SJCRH30 (cell line): ENCODE data around the gene ZNF445. TPM values are rescaled to one million over a fixed set of nuclear protein-coding genes. Genes with fewer than 3 reads are reported as not detected.
"Not testable (repeated sequence)": the region's sequence is repeated elsewhere in the genome, so short reads cannot be mapped to it uniquely, and the experiment has no call there.

Experiments
- DNase-seq, 2 experiments: peaks; one replicate each; pipeline ENCODE4 v3.0.0-alpha.2; 2015 to 2020
- H3K27ac ChIP-seq: fragments of 250-450 bp; sonication (Bioruptor Pico); 2 replicates; pipeline ENCODE4 v1.5.1; 2020; ENCODE audit warnings: mild to moderate bottlenecking, moderate library complexity
- H3K27me3 ChIP-seq: fragments of 250-450 bp; sonication (Bioruptor Pico); 2 replicates; pipeline ENCODE4 v1.5.1; 2020; ENCODE audit warnings: mild to moderate bottlenecking, moderate library complexity
- H3K36me3 ChIP-seq: fragments of 250-450 bp; sonication (Bioruptor Pico); 2 replicates; pipeline ENCODE4 v1.5.1; 2020; ENCODE audit warnings: mild to moderate bottlenecking, moderate library complexity
- H3K4me1 ChIP-seq: fragments of 250-450 bp; sonication (Bioruptor Pico); 2 replicates; pipeline ENCODE4 v1.5.1; 2020; ENCODE audit warnings: mild to moderate bottlenecking, moderate library complexity
- H3K4me3 ChIP-seq: fragments of 250-450 bp; sonication (Bioruptor Pico); 2 replicates; pipeline ENCODE4 v1.5.1; 2020; ENCODE audit warnings: mild to moderate bottlenecking, moderate library complexity
- H3K9me3 ChIP-seq: fragments of 250-450 bp; sonication (Bioruptor Pico); replicated peaks from 2 replicates; pipeline ENCODE4 v1.5.1; 2020; ENCODE audit warnings: mild to moderate bottlenecking, moderate library complexity
- total RNA-seq: library from RNA; depleted of rRNA; stranded (reverse); fragments of >200 nt; shearing (Covaris generic); gene quantifications from 2 replicates; pipeline ENCODE4 v1.2.3, GENCODE V29; 2014; rRNA removed

Gene ZNF445
- total RNA-seq: 11.1 and 13.4 TPM in 2 replicates

DNA sequence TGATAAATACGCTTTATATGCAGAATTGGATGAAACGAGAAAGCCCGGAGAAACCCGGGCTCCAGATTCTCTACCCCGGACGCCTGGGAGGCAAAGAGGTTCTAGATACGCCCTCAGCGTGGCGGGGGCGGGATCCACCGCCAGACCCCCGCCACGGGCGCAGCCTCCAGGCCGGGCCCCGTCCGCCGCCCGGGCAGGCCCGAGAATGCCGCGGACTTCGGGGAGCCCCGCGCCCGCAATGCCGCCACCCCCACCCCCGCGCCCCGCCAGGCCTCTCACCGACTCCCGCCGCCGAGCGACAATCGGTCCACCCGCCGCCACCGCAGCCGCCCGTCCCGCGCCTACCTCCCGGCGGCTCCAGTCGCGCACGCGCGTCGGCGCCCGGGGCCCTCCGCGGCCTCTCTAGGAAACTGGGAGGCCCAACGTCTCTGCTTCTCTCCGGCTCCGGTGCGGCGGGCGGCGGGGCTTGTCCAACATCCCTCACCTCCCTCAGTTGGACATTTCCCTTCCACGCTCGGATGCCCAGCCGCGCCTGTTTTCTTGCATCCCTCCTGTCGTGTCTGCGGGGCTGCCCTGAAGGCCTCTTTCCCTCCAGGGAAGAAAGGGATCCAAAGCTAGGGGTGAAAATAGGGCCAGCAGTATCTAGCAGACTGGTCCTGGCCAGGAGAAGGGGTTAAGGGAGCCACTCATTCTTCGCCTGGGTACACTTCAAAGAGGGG is at the start of gene ZNF445:
TSS of gene ZNF445 (minus strand) at position 359 of the 719 bp plus-strand sequence. CDS start 22,121 bp downstream, outside the sequence.
- peak; percentile 81 to 82 for DNase-seq
- Histone ChIP-seq H3K36me3 (peaks cover 5% of the 10 kb centered on the region; the same call in 1 of the 2 replicates), H3K27me3 (no peaks in the 10 kb centered on the region), H3K4me1 (peaks cover 5% of the 10 kb centered on the region; the same call in 1 of the 2 replicates), H3K9me3 (no peaks in the 10 kb centered on the region), H3K27ac (peak within 1 kb of the TSS; percentile 52), H3K4me3 (peak within 1 kb of the TSS; percentile 62)

DNA sequence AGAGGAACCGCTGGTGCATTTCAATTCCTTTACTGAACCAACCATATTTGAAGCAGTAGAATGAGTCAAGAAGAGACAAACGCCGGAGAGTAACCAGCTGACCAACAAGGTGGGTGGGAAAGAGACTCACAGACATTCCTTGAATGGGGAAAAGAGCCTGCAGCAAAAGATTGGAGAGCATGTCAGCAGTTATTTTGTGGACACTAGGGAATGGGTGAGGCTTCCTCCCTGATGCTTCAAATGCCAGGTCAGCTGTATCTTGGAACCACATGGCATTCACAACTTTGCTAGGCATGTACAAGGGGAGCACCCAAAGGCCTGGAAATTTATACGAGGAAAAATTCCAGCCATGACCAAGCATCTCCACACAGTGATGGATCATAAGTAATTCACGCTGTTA is 47.6 kb upstream of the ZNF445 start:
- Histone ChIP-seq H3K4me1 (no peaks in the 10 kb centered on the region), H3K27me3 (no peaks in the 10 kb centered on the region), H3K27ac (no peak overlapping the region), H3K4me3 (no peak overlapping the region), H3K36me3 (no peaks in the 10 kb centered on the region), H3K9me3 (no peaks in the 10 kb centered on the region)
- DNase-seq: no peak

DNA sequence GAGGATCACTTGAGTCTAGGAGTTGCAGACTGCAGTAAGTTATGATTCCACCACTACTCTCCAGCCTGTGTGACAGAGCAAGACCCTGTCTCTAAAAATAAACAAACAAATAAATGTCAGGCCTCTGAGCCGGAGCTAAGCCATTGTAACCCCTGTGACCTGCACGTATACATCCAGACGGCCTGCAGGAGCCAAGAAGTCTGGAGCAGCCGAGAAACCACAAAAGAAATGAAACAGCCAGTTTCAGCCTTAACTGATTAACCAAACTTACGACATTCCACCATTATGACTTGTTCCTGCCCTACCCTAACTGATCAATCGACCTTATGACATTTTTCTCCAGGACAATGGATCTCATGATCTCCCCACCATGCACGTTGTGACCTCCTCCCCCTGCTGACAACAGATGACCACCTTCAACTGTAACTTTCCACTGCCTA is 45.0 kb upstream of the ZNF445 start:
- Histone ChIP-seq H3K27me3 (no peaks in the 10 kb centered on the region), H3K4me1 (no peaks in the 10 kb centered on the region), H3K27ac (no peak overlapping the region), H3K4me3 (no peak overlapping the region), H3K9me3 (no peaks in the 10 kb centered on the region), H3K36me3 (no peaks in the 10 kb centered on the region)
- DNase-seq: no peak

DNA sequence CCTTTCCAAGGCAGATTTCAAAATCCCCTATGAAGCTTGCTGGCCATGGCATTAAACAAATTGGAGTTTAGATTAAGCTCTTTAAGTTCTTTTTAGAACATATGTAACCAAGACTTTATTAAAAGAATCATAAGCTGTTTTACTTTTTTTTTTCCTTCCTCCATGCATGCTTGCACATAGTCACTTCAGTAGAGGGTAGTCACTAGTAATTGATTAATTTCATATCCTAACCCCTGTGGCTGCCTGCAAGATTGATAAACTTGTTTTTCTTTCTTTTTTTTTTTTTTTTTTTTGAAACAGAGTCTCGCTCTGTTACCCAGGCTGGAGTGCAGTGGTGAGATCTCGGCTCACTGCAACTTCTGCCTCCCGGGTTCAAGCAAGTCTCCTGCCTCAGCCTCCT is 44.3 kb upstream of the ZNF445 start:
- no peak for DNase-seq
- no peaks in the 10 kb centered on the region for H3K36me3 ChIP-seq
- no peaks in the 10 kb centered on the region for H3K9me3 ChIP-seq
- H3K27ac ChIP-seq: no peak overlapping the region
- no peak overlapping the region for H3K4me3 ChIP-seq
- H3K27me3 ChIP-seq: no peaks in the 10 kb centered on the region
- no peaks in the 10 kb centered on the region for H3K4me1 ChIP-seq

DNA sequence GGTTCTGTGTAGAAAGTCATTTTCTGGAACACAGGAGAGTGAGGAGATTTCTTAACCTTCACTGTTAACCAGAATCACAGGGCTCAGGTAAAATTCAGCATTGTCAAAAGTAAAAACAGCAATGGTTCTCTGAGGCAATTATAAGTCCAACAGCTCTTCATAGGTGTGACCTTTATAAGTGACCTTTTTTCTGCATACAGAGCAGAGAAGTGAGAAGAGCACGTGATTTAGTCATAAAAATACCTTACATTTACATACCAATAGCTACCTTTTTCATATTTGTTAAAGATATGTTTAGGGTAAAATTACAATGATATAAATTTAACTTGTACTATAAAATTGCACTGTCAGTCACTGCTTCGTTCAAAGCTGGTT is 41.3 kb upstream of the ZNF445 start:
- DNase-seq: no peak
- Histone ChIP-seq H3K9me3 (no peaks in the 10 kb centered on the region), H3K4me1 (no peaks in the 10 kb centered on the region), H3K27ac (no peak overlapping the region), H3K4me3 (no peak overlapping the region), H3K27me3 (no peaks in the 10 kb centered on the region), H3K36me3 (no peaks in the 10 kb centered on the region)

DNA sequence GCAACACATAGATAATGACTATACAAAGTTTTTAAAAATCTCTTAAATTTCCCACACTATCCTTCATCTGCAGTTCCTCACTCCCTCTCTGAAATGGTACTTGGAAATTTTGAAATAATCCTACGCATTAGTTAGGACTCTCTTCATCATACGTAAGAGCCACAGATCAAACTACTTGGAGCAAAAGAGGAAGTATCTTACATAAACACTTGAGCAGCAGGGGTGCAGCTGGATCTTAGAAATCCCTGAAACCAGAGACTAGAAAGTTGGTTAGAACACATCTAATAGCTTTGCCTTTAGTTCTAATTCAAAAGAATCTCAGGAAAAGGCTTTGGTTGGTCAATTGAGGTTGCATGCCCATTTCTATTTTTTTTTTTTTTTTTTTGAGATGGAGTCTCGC is 38.8 kb upstream of the ZNF445 start:
- no peak overlapping the region for H3K27ac ChIP-seq
- no peaks in the 10 kb centered on the region for H3K4me1 ChIP-seq
- no peaks in the 10 kb centered on the region for H3K36me3 ChIP-seq
- no peaks in the 10 kb centered on the region for H3K9me3 ChIP-seq
- no peak for DNase-seq
- no peaks in the 10 kb centered on the region for H3K27me3 ChIP-seq
- no peak overlapping the region for H3K4me3 ChIP-seq

DNA sequence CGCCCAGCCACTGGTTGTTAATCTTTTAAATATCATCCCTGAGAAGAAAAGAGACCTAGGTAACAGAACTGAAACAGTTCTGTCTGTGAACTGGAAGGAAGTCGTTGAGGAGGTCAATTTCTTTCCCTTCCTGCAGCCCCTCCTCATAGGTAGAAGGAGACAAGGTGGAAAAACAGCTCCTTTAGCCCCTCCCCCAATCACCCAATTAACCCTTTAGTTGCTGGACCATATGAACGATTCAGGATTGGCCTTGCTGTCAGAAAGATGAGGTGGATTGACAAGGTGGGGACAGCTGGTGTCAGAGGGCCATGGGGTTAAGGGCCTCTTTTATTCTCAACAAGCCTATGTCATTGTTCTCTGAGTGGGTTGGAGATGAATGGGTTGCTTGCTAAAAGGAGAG is 36.0 kb upstream of the ZNF445 start:
- Histone ChIP-seq H3K27me3 (no peaks in the 10 kb centered on the region), H3K27ac (no peak overlapping the region)
- DNase-seq: no peak

DNA sequence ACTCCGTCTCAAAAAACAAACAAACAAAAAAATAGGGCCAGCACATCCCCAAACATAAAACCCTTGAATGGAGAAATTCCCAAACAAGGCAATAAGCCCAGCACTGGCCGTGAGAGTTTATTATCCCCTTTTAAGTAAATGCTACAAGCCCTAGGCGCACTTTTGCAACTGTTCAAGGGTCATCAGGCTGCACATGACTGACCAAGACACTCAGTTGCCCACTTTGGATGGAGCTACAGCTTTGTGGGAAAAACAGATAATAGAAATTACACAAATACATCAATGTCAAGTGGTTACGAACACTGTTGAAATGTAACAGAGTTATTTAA is 33.7 kb upstream of the ZNF445 start:
- peak in 1 of 2 experiments; percentile 8 for DNase-seq
- Histone ChIP-seq H3K36me3 (peaks cover 28% of the 10 kb centered on the region), H3K9me3 (peaks cover 5% of the 10 kb centered on the region), H3K27me3 (no peaks in the 10 kb centered on the region), H3K4me1 (peaks cover 3% of the 10 kb centered on the region; the same call in 1 of the 2 replicates), H3K4me3 (peak overlapping the region; percentile 96), H3K27ac (peak overlapping the region; percentile 92)

More for the DNA sequence above, 36.0 kb upstream of the ZNF445 start:
- peaks cover 6% of the 10 kb centered on the region for H3K36me3 ChIP-seq
- H3K9me3 ChIP-seq: peaks cover 5% of the 10 kb centered on the region
- H3K4me1 ChIP-seq: peaks cover 3% of the 10 kb centered on the region; the same call in 1 of the 2 replicates
- H3K4me3 ChIP-seq: no peak overlapping the region

DNA sequence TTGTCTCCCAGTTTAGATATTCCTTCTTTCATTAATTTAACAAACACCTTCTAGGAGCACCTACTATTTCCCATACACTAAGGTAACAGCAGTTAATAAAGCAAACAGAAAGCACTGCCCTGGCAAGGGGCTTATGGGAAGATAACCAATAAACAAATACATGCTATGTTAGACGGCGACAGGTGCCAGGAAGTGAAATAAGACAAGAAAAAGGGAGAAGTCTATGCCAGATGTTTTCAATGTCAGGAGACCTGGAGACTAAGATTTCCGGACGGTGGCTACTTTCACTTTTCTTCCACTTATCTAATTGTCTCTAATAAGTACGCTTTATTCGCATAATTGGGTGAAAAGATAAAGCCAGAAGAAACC is 32.5 kb upstream of the ZNF445 start:
- H3K36me3 ChIP-seq: peaks cover 40% of the 10 kb centered on the region
- DNase-seq: peak; percentile 70 to 81
- H3K4me1 ChIP-seq: peaks cover 3% of the 10 kb centered on the region; the same call in 1 of the 2 replicates
- H3K27ac ChIP-seq: peak overlapping the region; percentile 92
- no peaks in the 10 kb centered on the region for H3K27me3 ChIP-seq
- H3K9me3 ChIP-seq: peaks cover 5% of the 10 kb centered on the region
- H3K4me3 ChIP-seq: peak overlapping the region; percentile 96

DNA sequence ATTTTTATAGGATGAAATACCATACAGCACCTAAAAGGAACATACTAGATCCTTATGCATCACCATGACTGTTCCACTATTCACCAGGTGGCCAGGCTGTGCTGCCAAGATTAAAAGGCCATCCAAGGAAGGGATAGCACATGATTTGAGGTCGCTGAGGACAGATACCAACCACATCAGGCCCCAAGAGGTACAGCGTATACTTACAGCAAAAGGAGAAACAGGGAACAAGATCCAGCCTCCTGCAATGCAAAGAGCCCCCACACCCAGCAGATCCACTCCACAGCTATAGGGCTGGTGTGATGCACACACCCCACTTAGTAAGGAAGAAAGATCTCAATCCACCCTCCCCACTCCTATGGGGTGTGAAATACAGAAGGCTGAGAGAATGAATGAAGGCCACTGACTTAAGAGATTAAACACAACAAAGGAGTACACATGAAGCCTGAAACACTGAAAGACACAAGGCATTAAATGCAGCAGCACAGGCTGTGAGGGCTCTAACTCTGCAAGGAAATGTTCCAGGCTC is 32.0 kb upstream of the ZNF445 start:
- H3K9me3 ChIP-seq: peaks cover 5% of the 10 kb centered on the region
- H3K4me1 ChIP-seq: peaks cover 3% of the 10 kb centered on the region; the same call in 1 of the 2 replicates
- DNase-seq: no peak
- peak overlapping the region; percentile 96 for H3K4me3 ChIP-seq
- H3K27ac ChIP-seq: peak overlapping the region; percentile 92
- no peaks in the 10 kb centered on the region for H3K27me3 ChIP-seq
- peaks cover 43% of the 10 kb centered on the region for H3K36me3 ChIP-seq

DNA sequence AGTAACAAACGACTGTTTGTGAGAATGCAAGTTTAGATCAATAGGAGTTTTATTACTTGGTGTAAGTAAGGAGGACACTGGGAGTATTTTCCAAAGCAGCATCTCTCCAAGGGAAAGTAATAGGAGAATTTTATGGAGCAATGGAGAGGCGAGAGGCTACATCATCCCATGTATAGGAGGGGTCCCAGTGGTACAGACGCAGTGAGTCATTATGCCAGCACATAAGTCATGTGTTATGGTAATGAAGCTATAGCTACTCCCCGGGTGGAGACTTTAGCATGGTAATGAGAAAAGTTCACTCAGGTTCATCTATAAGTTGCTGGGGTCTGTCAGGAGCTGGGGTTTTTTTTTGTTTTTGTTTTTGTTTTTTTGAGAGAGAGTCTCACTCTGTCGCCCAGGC is 29.5 kb upstream of the ZNF445 start:
- peaks cover 59% of the 10 kb centered on the region for H3K36me3 ChIP-seq
- H3K4me3 ChIP-seq: no peak overlapping the region
- no peaks in the 10 kb centered on the region for H3K27me3 ChIP-seq
- no peak overlapping the region for H3K27ac ChIP-seq
- H3K9me3 ChIP-seq: peaks cover 18% of the 10 kb centered on the region
- DNase-seq: no peak
- H3K4me1 ChIP-seq: peaks cover 3% of the 10 kb centered on the region; the same call in 1 of the 2 replicates

DNA sequence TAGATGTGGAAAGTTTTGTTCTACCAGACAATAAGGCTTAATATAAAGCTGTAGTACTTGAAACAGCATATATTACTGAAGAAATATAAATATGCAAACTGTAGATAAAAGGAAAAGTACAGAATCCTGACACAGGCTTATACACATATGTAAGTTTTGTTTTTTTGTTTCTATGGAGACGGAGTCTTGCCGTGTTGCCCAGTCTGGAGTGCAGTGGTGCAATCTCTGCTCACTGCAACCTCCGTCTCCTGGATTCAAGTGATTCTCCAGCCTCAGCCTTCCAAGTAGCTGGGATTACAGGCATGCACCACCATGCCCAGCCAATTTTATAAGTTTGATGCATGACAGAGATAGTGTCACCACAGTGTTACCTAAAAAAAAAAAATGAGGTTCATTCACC is 29.1 kb upstream of the ZNF445 start:
- no peaks in the 10 kb centered on the region for H3K27me3 ChIP-seq
- H3K4me1 ChIP-seq: peaks cover 3% of the 10 kb centered on the region; the same call in 1 of the 2 replicates
- H3K27ac ChIP-seq: no peak overlapping the region
- peaks cover 22% of the 10 kb centered on the region for H3K9me3 ChIP-seq
- H3K36me3 ChIP-seq: peaks cover 63% of the 10 kb centered on the region
- H3K4me3 ChIP-seq: no peak overlapping the region
- no peak for DNase-seq

DNA sequence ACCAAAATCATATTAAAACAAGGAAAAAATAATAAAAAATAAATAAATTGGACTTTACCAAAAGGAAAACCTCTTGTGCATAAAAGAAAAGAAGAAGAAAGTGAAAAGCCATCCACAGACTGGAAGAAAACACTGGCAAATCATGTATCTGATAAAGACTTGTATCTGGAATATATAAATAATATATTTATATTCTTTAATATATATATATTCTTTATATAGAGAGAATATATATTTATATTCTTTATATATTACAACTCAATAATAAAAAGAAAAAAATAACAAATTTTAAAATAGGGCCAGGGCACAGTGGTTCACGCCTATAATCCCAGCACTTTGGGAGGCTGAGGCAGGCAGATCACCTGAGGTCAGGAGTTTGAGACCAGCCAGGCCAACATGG is 27.1 kb upstream of the ZNF445 start:
- Histone ChIP-seq H3K4me1 (peaks cover 2% of the 10 kb centered on the region; the same call in 1 of the 2 replicates), H3K9me3 (peaks cover 33% of the 10 kb centered on the region), H3K4me3 (no peak overlapping the region), H3K27ac (no peak overlapping the region), H3K27me3 (no peaks in the 10 kb centered on the region), H3K36me3 (peaks cover 83% of the 10 kb centered on the region)
- DNase-seq: no peak

DNA sequence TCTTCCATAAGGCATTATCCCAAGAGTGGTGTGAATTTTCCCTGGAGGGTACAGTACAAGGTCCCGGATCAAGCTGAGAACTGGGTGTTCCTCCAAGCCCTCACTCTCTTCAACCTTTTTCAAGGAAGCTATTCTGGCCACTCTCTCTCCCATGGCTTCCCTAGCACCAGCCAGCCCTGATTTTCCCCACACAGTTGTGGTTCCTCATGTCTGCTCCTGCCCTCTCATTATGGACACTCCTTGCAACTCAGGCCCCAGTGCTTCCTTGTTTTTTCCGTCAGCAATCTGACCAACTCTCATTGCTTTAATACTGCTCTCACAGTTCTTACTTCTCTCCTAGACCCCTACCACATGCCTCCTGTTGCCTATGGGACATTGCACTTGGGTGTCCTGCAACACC is 25.7 kb upstream of the ZNF445 start:
- H3K27ac ChIP-seq, H3K4me3 ChIP-seq, DNase-seq, H3K4me1 ChIP-seq, H3K27me3 ChIP-seq: not testable (repeated sequence)
- Histone ChIP-seq H3K36me3 (peaks cover 86% of the 10 kb centered on the region), H3K9me3 (peaks cover 32% of the 10 kb centered on the region)

DNA sequence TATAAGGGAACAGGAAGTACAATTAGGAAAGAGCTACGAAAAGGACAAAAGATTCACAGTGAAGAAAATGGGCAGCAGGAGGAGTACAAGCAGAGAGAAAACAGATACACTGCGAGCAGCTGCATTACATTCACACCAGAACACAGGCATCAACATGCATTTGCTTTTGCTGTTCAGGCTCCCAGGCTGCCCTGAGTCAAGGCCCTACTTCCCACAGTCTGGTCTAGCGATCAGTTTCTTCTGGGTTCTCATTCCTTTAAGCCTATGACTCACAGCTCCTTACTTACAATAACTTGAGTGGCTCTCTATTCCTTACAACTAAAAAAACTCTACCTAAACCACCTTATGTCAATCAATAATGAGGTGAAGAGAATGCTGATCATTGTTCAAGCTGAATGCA is 24.5 kb upstream of the ZNF445 start:
- peaks cover 32% of the 10 kb centered on the region for H3K9me3 ChIP-seq
- H3K4me1 ChIP-seq: no peaks in the 10 kb centered on the region
- H3K27ac ChIP-seq: no peak overlapping the region
- peaks cover 87% of the 10 kb centered on the region for H3K36me3 ChIP-seq
- H3K27me3 ChIP-seq: no peaks in the 10 kb centered on the region
- no peak for DNase-seq
- H3K4me3 ChIP-seq: no peak overlapping the region

DNA sequence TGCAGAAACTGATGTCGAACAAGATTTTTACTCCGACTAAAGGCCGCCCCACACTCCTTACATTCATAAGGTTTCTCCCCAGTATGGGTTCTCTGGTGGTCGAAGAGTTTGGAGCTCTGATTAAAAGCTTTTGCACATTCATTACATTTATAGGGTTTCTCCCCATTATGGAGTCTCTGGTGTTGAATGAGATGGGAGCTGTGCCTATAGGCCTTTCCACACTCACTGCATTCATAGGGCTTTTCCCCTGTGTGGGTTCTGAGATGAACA is 22.4 kb upstream of the ZNF445 start:
- not testable (repeated sequence) for H3K27me3 ChIP-seq, H3K4me1 ChIP-seq, H3K27ac ChIP-seq, H3K4me3 ChIP-seq, DNase-seq
- peaks cover 85% of the 10 kb centered on the region for H3K36me3 ChIP-seq
- peaks cover 32% of the 10 kb centered on the region for H3K9me3 ChIP-seq
